Fibroblast of the aortic adventitia (primary cell): ENCODE measurements around the gene HMG20B. TPM values are rescaled to one million over a fixed set of nuclear protein-coding genes. Genes with fewer than 3 reads are reported as not detected.

Source experiments
- DNase-seq: peaks from one replicate; pipeline ENCODE4 v3.0.0-alpha.2; 2010; ENCODE audit warnings: low read depth
- H3K4me3 ChIP-seq: 2 replicates; pipeline ENCODE4 v1.5.1; 2011; ENCODE audit warnings: low read depth, mild to moderate bottlenecking, control low read depth, low read length, moderate library complexity
- CTCF ChIP-seq: IDR thresholded peaks from 2 replicates; pipeline ENCODE4 v1.5.1; 2011; ENCODE audit warnings: mild to moderate bottlenecking, low read length, control low read depth, inconsistent platforms; ENCODE audit not compliant: insufficient read depth
- total RNA-seq: library from RNA; depleted of rRNA; stranded (reverse); fragments of >200 nt; gene quantifications from 2 replicates; pipeline ENCODE4 v1.2.3, GENCODE V29; 2012; ENCODE audit warnings: low replicate concordance

HMG20B gene
- total RNA-seq, 1 donor: 56.6 TPM

- TF ChIP-seq CTCF: no peak
- no peak for DNase-seq
- peak overlapping the region; percentile 76 for H3K4me3 ChIP-seq
These were observed 35.4 kb downstream of the HMG20B start for GRCh38 chr19:3608079-3608641.

- H3K4me3 ChIP-seq: no peak overlapping the region
- DNase-seq: no peak
- TF ChIP-seq CTCF: no peak
These were observed 36.1 kb downstream of the HMG20B start for GRCh38 chr19:3608750-3609322.

- peak; percentile 12 for DNase-seq
- H3K4me3 ChIP-seq: no peak overlapping the region
- TF ChIP-seq CTCF: no peak
These were observed 37.3 kb downstream of the HMG20B start for GRCh38 chr19:3609779-3610719.

- TF ChIP-seq CTCF: no peak
- no peak overlapping the region for H3K4me3 ChIP-seq
- no peak for DNase-seq
These were observed 38.3 kb downstream of the HMG20B start for GRCh38 chr19:3610745-3611717.

GRCh38 chr19:3611841-3612240, 39.1 kb downstream of the HMG20B start:
- DNase-seq: no peak
- TF ChIP-seq CTCF: no peak
- H3K4me3 ChIP-seq: no peak overlapping the region

- no peak overlapping the region for H3K4me3 ChIP-seq
- DNase-seq: no peak
- no peak for TF ChIP-seq CTCF
These were observed 39.6 kb downstream of the HMG20B start for GRCh38 chr19:3612330-3612729.
